T47D (cell line): ENCODE measurements around the gene ZDHHC8.
"Not testable (repeated sequence)": the region's sequence is repeated elsewhere in the genome, so short reads cannot be mapped to it uniquely, and the experiment has no call there.

ENCODE experiments used
- DNase-seq, 2 experiments: peaks; one replicate each; pipeline versions ENCODE4 v3.0.0 to v3.0.0-alpha.2; 2011 to 2012; ENCODE audit warnings: low read depth in 1 of 2, low spot score in 1 of 2
- JUND ChIP-seq: IDR thresholded peaks from 2 replicates; pipeline ENCODE4 v1.6.1; 2012; ENCODE audit warnings: low read depth
- in situ Hi-C: cut with HindIII; loops from 2 replicates; pipeline ENCODE4 v1.10.0; 2016; ENCODE audit warnings: low sequenced_read_pairs, low pct_unique_long_range_greater_than_20kb

The ZDHHC8 gene

GRCh38 chr22:20158391-20159036 lies 26.9 kb downstream of the ZDHHC8 start:
- in situ Hi-C loops = no loop called here
- no peak for TF ChIP-seq JUND
- DNase-seq = no peak

DNA sequence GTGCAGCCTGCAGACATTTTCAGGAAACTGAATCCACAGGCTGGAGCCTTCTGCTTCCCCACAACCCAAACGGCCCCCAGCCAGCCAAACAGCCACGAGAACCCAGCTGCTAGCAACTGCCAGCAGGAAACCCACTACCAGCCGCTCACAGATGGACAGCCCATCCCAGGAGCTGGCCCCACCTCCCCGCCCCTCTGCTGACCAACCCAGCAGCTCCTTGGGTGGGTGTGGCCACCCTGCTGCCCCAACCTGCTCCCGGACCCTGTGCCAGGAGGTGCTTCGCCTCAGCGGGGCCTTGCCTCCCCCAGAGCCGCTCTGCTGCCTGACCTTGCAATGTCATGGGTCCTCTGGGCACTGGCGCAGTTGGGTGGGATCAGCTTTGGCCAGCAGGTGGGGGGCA lies 27.5 kb downstream of the ZDHHC8 start:
- DNase-seq = no peak
- in situ Hi-C loops = no loop called here
- TF ChIP-seq JUND = no peak

- DNase-seq, in situ Hi-C loops: not testable (repeated sequence)
Observed at GRCh38 chr22:20159531-20159930, 27.9 kb downstream of the ZDHHC8 start.

DNA sequence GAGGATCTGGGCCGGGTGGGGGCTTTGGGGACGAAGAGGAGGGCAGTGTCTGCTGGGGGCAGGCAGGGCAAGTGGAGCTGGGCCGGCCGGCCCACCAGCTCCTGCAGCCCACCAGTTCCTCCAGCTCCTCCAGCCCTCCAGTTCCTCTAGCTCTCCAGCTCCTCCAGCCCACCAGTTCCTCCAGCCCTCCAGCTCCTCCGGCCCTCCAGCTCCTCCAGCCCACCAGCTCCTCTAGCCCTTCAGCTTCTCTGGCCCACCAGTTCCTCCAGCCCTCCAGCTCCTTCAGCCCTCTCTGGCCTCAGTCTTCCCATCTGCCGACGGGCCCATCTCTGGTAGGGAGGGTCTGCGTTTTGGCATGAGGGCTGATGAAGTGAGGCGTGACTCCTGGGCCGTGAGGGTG lies 28.4 kb downstream of the ZDHHC8 start:
- DNase-seq = no peak
- no peak for TF ChIP-seq JUND
- in situ Hi-C loops = no loop called here

DNA sequence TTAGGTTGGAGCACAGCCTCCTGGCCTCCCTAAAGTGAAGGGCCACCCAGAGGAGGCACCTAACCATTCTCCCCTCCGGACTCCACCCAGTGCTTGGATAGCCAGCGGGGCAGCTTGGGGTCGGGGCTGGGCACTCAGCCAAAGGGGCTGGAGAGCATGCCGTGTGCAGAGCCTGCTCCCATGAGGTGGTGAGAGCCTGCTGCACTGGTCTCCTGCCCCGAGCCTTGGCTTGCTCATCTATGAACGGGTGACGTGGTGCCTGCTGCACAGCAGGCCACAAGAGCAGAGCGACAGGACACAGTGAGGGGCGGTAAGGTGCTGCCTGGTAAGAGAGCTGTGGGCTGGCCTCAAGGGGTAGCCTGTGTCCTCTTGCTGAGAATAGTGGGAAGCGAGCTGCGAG lies 33.3 kb downstream of the ZDHHC8 start:
- in situ Hi-C loops = no loop called here
- DNase-seq = no peak
- no peak for TF ChIP-seq JUND

- DNase-seq = no peak
- in situ Hi-C loops = no loop called here
- TF ChIP-seq JUND = no peak
Observed at GRCh38 chr22:20165421-20165820, 33.8 kb downstream of the ZDHHC8 start.

GRCh38 chr22:20165913-20166312 lies 34.3 kb downstream of the ZDHHC8 start:
- in situ Hi-C loops = no loop called here
- no peak for DNase-seq
- no peak for TF ChIP-seq JUND

DNA sequence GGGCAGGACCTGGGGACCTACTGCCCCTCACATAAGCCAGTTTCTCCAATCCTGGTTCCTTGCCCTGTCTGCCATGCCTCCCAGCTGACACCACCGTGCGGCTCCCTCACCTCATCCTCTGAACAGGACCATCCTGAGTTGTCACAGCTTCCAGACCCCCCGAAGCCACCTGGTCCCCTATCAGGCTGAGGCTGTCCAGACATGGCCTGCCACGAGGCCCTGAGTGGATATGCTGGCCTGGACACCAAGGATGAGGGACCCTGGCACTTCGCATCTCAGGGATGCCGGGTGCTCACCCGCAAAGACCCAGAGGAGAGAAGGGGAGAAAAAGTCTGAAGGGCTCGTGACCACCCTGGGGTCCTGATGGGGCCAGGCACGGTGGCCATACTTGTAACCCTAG lies 35.1 kb downstream of the ZDHHC8 start:
- no peak for DNase-seq
- in situ Hi-C loops = no loop called here
- TF ChIP-seq JUND = no peak

DNA sequence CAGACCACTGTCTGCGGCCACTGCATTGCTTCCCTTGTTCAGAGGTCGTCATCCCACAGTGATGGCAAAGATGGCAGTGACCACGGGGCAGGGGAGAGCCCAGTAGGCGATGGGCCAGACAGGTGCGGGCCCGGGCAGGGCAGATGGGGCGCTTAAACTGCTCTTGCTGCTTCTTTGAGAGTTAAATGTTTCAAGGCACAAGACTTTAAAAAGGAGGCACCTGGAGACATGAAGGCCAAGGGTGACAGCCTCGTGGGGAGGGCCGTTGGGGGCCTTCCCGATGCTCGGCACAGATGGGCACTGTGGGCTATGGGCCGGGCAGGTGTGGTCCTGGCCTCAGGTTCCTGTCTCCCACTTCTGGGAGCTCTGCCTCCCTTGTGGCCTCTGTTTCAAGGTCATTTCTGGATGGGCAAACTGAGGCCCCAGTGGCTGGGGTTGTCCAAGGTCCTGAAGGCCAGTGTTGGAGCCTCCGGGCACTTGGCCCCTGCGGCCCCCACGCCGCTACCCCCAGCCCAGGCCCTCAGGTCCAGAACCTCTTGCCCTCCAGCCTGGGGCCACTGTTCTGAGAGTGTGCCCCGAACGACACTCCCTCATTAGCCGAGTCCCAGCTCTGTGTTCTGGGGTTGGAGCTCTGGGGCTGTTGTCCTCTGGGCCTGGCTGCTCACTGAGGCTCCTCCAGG lies 36.2 kb downstream of the ZDHHC8 start:
- no peak for DNase-seq
- TF ChIP-seq JUND = no peak
- in situ Hi-C loops = no loop called here

DNA sequence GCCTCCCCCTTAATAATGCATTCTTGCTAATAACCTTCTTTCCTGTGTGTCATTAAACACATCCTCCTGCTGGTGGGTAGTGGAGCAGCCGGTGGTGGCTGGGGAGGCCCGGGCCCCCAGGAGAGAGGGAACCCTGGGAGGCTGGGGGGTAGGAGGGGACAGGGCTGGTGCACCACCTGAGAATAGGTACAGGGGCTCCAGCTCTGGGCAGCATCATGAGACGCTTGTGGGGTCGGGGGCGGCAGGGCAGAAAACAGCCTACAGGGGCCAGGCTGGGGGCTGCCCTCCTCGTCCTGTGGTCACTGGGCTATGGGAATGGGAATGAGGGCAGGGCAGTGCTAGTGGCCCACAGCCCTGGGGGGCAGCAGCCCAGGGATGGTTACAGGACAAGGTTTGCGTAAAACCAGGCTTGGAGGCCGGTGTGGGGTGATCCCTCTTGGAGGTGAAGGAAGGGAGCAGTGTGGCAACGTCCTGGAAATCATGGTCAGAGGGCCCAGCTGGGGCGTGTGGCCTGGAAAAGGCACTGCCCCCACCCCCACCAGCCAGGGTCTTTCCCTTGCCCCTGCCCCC lies 37.7 kb downstream of the ZDHHC8 start:
- DNase-seq = no peak
- TF ChIP-seq JUND = no peak
- in situ Hi-C loops = no loop called here

GRCh38 chr22:20170170-20170569 lies 38.6 kb downstream of the ZDHHC8 start:
- in situ Hi-C loops = no loop called here
- TF ChIP-seq JUND = no peak
- DNase-seq = no peak

- in situ Hi-C loops = no loop called here
- TF ChIP-seq JUND = no peak
- no peak for DNase-seq
Observed at GRCh38 chr22:20171288-20172140, 39.9 kb downstream of the ZDHHC8 start.

DNA sequence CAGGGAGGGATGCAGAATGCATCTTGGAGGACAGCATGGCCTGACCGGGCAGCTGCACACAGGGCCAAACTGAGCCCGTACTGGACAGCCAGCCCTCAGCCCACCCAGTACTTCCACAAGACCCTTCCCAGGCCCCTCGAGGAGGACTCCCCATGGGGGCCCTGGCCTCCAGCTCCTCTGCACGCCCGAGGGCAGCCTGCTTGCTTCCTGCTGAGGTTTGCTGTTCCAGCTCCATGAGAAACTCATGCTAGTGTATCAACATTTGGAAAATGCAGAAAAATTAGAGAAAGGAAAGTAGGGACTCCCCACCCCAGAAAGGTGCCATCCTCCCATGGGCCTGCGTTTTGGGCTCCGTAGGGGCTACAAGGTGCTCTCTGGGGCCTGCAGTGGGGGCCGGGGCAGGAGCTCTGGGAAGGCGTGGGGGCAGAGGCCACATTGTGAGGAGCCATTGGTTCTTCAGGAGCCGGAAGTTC lies 40.6 kb downstream of the ZDHHC8 start:
- DNase-seq = no peak
- in situ Hi-C loops = no loop called here
- no peak for TF ChIP-seq JUND
